ACC112 (cell line): Measurements from ENCODE around the gene YWHAB.

Experiments
- H2AFZ ChIP-seq: fragments of 200-600 bp; sonication (generic); one replicate; pipeline ENCODE4 v1.6.0; 2017; ENCODE audit warnings: antibody characterized with exemption, low read length; ENCODE audit not compliant: unreplicated experiment
- H3K27ac ChIP-seq: fragments of 200-600 bp; sonication (generic); 2 replicates; pipeline ENCODE4 v1.5.1; 2014; ENCODE audit warnings: low read depth, mild to moderate bottlenecking, antibody characterized with exemption, low read length, moderate library complexity
- H3K27me3 ChIP-seq: fragments of 200-600 bp; sonication (generic); 2 replicates; pipeline ENCODE4 v1.6.1; 2014; ENCODE audit warnings: mild to moderate bottlenecking, antibody characterized with exemption, low read length, moderate library complexity, mixed read lengths; ENCODE audit not compliant: insufficient read depth
- H3K36me3 ChIP-seq: fragments of 200-600 bp; sonication (generic); 2 replicates; pipeline ENCODE4 v1.6.1; 2016; ENCODE audit warnings: mild to moderate bottlenecking, antibody characterized with exemption, low read length, moderate library complexity, mixed read lengths; ENCODE audit not compliant: insufficient read depth
- H3K4me1 ChIP-seq: fragments of 200-600 bp; sonication (generic); one replicate; pipeline ENCODE4 v1.6.1; 2016; ENCODE audit warnings: low read length, mixed read lengths; ENCODE audit not compliant: insufficient read depth, unreplicated experiment, control insufficient read depth
- H3K4me3 ChIP-seq: fragments of 200-600 bp; sonication (generic); 2 replicates; pipeline ENCODE4 v1.5.1; 2014; ENCODE audit warnings: mild to moderate bottlenecking, low read depth, low read length
- H3K79me2 ChIP-seq: fragments of 200-600 bp; sonication (generic); one replicate; pipeline ENCODE4 v1.6.0; 2016; ENCODE audit warnings: low read length; ENCODE audit not compliant: control insufficient read depth, unreplicated experiment, insufficient read depth

The YWHAB gene

GRCh38 chr20:44950368-44950767 lies 64.9 kb downstream of the YWHAB start:
- H3K79me2 ChIP-seq, result peaks cover 7% of the 10 kb centered on the region
- peaks cover 26% of the 10 kb centered on the region for H3K36me3 ChIP-seq
- H3K4me3 ChIP-seq, result no peak overlapping the region
- no peak overlapping the region for H2AFZ ChIP-seq
- H3K4me1 ChIP-seq, result no peaks in the 10 kb centered on the region
- no peaks in the 10 kb centered on the region for H3K27me3 ChIP-seq
- no peak overlapping the region for H3K27ac ChIP-seq

DNA sequence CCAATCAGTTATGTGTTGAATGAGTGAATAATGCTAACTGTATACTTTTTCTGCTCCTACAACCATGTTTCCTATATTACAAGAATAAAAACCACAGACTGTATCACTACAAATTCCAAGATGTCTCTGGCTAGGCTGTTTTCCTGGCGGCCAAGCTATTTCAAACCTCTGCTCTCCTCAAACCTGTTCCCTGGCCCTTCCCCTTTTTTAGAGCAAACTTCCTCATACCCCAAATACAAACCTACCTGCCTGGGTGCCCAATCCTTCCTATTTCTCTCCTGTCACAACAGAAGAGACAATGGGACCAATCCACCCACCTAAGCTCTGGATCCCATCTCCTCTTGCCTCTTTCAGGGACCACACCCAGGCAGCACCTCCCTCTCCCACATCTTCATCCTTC lies 67.2 kb downstream of the YWHAB start:
- H3K36me3 ChIP-seq, result peaks cover 24% of the 10 kb centered on the region
- H3K4me3 ChIP-seq, result no peak overlapping the region
- peaks cover 3% of the 10 kb centered on the region for H3K4me1 ChIP-seq
- H3K27ac ChIP-seq, result no peak overlapping the region
- H3K79me2 ChIP-seq, result peaks cover 30% of the 10 kb centered on the region
- H2AFZ ChIP-seq, result no peak overlapping the region
- no peaks in the 10 kb centered on the region for H3K27me3 ChIP-seq

DNA sequence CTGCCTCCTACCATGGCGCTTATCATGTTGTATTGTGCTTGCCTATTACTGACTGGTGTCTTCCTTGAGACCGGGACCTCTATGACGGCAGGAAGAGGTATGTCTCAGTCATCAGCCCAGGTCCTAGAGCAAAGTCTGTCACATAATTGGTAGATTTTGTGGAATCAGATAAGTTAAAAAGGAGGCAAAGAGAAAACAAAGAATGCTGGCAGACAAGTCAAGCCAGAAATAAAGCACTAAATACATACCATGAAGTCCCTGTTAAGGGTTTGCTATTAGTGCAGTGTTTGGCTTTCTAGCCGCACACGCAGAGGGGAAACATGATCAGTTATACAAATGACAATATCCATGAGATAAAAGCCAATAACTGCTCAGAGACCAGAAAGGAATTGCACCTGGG lies 68.7 kb downstream of the YWHAB start:
- peaks cover 44% of the 10 kb centered on the region for H3K79me2 ChIP-seq
- H3K4me1 ChIP-seq, result peaks cover 14% of the 10 kb centered on the region

GRCh38 chr20:44955270-44955669 lies 69.8 kb downstream of the YWHAB start:
- Histone ChIP-seq H3K4me1 (peaks cover 14% of the 10 kb centered on the region), H3K79me2 (peaks cover 47% of the 10 kb centered on the region), H3K36me3 (peaks cover 24% of the 10 kb centered on the region)

More for the DNA sequence above, 68.7 kb downstream of the YWHAB start:
- Histone ChIP-seq H2AFZ (no peak overlapping the region), H3K4me3 (no peak overlapping the region), H3K27me3 (no peaks in the 10 kb centered on the region), H3K27ac (no peak overlapping the region), H3K36me3 (peaks cover 24% of the 10 kb centered on the region)

GRCh38 chr20:44956410-44956809 lies 70.9 kb downstream of the YWHAB start:
- H3K27ac ChIP-seq, result no peak overlapping the region
- H3K79me2 ChIP-seq, result peaks cover 47% of the 10 kb centered on the region
- H3K4me1 ChIP-seq, result peaks cover 20% of the 10 kb centered on the region
- H2AFZ ChIP-seq, result no peak overlapping the region
- H3K27me3 ChIP-seq, result no peaks in the 10 kb centered on the region
- no peak overlapping the region for H3K4me3 ChIP-seq
- peaks cover 24% of the 10 kb centered on the region for H3K36me3 ChIP-seq

More at GRCh38 chr20:44955270-44955669, 69.8 kb downstream of the YWHAB start:
- Histone ChIP-seq H3K4me3 (no peak overlapping the region), H3K27me3 (no peaks in the 10 kb centered on the region), H3K27ac (no peak overlapping the region), H2AFZ (no peak overlapping the region)
